ENCODE results near the gene IL9.

DNA sequence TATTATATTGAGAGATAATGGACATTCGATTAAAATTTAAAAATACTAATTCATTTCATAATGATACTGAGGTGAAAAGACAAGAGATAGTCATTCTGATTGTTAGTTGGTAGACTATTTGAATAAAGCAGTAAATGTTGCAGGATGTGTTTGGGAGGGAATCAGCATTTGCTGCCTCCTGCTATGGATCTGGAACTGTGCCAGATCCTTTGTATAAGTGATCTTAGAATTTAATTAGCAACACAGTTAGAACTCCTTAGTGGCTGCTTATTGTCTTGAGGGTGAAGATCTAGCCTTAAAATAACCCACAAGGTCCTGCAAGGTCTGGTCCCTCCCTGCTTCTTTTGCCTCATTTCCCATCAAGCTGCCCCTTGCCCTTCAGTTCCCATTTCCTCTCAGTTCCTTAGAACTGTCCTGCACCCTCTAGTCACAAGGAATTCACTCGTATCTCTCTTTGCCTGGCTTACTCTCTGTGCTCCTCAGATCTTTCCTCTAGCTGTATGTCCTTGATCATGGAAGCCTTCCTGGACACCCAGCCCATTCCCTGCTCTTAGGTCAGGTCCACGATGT, 46.6 kb upstream of the IL9 start:
- TF ChIP-seq POLR2A (IDR thresholded peaks at IDR 0.05): no peak
- TF ChIP-seq, protein P1, sequence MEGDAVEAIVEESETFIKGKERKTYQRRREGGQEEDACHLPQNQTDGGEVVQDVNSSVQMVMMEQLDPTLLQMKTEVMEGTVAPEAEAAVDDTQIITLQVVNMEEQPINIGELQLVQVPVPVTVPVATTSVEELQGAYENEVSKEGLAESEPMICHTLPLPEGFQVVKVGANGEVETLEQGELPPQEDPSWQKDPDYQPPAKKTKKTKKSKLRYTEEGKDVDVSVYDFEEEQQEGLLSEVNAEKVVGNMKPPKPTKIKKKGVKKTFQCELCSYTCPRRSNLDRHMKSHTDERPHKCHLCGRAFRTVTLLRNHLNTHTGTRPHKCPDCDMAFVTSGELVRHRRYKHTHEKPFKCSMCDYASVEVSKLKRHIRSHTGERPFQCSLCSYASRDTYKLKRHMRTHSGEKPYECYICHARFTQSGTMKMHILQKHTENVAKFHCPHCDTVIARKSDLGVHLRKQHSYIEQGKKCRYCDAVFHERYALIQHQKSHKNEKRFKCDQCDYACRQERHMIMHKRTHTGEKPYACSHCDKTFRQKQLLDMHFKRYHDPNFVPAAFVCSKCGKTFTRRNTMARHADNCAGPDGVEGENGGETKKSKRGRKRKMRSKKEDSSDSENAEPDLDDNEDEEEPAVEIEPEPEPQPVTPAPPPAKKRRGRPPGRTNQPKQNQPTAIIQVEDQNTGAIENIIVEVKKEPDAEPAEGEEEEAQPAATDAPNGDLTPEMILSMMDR (IDR thresholded peaks at IDR 0.05): no peak
